ENCODE data around the gene GPAT3.
"Not testable (repeated sequence)": the region's sequence is repeated elsewhere in the genome, so short reads cannot be mapped to it uniquely, and the experiment has no call there.

The GPAT3 gene

DNA sequence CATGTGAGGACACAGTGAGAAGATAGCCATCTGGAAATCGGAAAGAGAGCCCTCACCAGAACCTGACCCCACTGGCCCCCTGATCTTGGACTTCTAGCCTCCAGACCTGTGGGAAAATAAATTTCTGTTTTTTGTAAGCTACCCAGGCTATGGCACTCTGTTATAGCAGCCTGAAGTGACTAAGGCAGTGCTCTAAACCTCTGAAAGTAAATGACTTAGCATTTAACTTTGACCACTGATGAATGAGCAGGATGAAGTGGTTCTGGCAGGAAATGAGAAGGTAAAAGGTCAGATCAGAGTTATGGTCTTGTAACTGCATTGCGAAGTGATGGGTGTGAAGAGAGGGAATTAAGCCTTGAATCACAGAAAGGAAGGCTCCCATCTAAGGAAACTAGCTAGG lies 17.0 kb downstream of the GPAT3 start:
- no peak for DNase-seq

DNA sequence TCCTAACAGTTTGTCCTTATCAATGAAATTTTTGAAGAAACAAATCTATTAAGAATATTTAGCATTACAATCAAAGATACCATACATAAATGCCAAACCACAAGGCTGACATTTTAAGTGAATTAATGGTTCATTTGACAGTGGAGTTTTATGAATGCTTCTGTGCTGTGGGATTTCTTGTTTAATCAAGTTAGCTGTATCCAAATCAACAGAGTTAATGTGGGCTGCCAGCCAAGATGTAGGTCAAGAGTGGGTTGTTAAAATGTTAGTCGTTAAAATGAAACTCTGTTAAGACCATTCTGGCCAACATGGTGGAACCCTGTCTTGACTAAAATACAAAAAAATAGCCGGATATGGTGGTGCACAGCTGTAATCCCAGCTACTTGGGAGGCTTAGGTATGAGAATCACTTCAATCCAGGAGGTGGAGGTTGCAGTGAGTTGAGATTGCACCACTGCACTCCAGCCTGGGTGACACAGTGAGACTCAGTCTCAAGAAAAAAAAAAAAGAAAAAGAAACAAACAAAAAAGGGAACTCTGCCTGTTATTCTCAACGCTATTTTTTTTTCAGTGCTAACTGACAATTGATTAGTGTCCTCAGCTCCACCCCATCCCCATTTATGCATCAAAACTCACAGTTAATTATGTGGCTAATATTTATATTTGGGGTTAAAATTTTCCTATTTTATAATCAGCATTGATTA lies 20.2 kb downstream of the GPAT3 start:
- DNase-seq, result no peak

DNA sequence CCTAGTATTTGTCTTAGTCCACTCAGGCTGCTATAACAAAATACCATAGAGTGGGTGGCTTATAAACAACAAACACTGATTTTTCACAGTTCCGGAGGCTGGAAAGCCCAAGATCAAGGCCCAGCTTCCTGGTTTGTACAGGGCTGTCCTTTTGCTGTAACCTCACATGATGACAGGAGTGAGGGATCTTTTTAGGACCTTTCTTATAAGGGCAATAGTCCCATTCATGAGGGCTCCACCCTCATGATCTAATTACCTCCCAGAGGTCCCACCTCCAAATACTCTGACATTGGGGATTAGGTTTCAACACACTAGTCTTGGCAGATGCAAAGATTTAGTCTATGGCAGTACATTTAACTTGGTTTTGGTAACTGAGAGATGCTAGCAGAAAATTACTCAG lies 20.9 kb downstream of the GPAT3 start:
- no peak for DNase-seq

DNA sequence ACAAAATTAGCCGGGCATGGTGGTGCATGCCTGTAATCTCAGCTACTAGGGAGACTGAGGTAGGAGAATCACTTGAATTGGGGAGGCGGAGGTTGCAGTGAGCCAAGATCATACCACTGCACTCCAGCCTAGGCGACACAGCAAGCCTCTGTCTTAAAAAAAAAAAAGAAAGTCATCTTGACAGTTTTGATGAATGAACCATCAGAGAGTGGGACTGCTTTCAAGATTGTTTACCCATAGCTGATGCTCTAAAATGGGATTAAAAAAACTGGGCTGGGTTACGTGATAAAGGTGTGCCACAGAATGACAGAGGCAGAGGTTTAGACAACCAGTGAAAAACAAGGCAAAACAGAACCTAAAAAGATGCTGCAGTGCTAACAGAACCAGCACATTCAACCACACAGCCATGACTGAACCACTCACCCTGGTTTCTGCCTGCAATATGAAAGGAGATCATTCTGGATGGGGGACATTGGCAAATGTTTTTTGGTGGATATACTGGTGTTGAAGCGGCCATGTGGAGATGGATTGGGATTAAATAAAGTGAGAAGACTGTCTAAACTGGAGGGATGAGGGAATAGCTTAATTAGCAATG lies 22.2 kb downstream of the GPAT3 start:
- no peak for DNase-seq

DNA sequence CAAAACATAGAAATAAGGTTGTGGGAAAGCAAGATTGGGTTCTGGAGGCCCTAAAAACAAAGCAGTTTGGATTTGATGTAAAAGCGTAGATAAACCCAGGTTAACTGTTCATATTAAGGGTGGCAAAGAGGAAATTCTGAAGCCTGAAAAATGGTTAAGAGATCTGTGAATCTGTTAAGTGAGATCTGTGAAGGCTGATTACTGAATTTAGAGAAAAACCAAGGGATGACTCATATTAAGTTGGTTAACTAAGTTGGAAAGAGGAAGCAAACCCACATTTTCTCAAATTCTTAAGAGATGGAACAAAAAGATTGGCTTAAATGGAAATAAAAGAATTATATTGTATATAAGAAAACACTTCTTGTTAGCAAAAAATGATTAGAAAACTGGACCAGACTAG lies 22.8 kb downstream of the GPAT3 start:
- no peak for DNase-seq

DNA sequence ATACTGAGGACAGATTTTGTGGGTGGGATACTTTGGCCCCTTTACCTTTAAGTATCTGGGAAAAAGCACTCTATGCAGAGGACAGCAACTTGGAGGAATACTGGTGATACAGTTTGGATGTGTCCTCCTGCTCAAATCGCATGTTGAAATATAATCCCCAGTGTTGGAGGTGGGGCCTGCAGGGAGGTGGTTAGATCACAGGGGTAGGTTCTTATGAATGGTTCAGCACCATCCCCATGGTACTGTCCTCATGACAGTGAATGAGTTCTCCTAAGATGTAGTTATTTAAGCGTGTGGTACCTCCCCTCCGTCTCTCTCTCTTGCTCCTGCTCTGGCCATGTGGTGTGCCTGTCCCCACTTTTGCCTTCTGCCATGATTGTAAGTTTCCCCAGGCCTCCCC lies 24.6 kb downstream of the GPAT3 start:
- no peak for DNase-seq

DNA sequence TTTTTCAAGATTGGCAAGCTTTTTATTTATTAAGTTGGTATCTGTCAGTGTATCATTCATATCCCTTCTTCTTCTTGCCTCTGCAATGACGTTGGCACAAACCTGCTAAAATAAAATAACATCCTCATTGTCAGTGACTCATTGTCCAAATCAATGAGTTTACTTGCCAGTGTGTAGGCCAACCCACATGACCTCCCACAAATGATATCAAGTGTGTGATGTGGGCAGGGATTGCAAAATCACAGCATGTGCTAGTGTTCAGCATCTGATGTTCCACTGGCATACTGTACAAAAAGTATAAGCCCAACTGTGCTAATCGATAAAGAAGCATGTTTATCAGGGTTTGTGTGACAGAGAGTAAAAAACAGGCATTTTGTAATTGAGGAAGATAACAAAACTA lies 25.5 kb downstream of the GPAT3 start:
- DNase-seq, result no peak

DNA sequence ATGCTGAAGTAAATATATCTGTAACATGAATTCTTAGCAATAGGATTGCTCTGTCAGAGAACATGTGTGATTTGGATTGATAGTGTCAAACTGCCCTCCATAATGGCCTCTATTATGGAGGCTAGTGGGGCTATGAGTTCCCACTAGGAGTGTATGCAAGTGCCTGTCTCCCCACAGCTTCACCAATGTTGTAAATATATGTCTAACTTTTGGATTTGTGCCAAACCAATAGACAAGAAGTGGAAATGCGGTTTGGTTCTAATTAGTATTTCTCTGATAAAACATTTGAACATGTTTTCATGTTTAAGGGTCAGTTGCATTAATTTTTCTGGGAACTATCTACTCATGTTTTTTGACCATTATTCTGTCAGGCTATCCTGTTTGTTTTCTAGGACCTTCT lies 28.1 kb downstream of the GPAT3 start:
- DNase-seq, result no peak

DNA sequence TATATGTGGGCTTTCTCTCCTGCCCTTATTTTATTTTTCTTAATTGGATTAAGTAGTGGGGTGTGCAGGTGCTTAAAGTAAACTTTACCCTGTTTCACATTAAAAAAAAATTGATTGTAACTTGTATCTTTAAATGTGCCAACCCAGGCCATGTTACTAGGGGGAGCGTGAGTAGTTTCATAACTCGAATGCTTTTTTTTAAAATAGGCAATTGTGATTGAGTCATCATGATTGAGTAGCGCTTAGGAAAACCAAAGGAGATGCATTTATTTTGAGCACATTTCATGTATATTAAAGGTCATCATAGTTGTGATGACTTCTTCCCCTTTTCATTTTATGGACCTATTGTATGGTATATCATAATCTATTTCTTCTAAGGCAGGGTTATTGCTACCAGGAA lies 32.2 kb downstream of the GPAT3 start:
- DNase-seq, result no peak

DNA sequence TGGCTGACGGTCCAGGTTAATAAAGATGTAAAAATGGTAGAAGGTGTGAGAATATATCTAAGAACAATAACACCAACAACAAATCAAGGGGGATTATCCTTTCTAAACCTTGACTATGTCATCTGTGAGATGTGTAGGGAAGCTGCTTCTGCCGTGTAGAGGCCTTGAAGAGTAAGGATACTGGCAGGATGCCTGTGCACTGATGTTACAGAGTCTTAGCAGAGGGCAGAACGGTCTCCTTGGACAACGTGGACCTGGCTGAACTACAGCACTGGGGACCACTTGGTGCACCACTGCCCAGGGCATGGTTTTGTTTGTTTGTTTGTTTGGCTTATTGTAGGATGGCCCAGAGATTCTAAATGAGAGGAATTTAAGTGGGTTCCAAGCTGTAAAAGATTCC lies 33.5 kb downstream of the GPAT3 start:
- DNase-seq, result no peak

DNA sequence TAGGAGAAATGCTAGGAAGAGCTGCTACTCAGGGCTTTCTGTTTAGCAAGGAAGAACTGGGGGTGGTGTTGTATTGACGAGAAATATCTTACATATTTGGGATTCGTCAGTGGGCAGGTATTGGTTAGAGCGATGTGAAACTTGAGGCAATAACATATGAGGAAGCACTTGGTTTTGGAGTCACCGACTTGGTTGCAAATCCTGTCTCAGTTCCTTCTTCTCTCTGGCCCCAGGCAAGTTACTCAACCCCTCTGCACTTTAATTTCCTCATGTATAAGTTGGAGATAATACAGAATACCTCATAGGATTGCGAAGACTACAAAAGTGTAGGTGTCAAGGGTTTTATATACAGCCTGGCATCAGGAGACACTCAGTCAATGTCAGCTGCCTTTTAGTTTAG lies 34.1 kb downstream of the GPAT3 start:
- no peak for DNase-seq

DNA sequence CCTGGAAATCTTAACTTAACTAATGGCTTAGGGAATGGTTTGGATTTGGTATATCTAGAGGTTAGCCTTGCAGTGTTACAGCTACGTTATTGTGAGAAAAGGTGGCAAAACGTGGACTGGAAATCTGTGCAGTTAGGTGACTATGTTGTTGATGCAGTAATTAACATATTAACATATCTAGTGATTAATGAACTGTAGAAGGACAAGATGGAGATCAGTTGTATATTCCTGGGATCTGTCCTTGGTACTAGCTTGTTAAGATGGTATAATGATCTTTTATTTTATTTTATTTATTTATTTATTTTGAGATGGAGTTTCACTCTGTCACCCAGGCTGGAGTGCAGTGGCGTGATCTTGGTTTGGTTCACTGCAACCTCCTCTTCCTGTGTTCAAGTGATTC lies 36.9 kb downstream of the GPAT3 start:
- DNase-seq, result no peak

DNA sequence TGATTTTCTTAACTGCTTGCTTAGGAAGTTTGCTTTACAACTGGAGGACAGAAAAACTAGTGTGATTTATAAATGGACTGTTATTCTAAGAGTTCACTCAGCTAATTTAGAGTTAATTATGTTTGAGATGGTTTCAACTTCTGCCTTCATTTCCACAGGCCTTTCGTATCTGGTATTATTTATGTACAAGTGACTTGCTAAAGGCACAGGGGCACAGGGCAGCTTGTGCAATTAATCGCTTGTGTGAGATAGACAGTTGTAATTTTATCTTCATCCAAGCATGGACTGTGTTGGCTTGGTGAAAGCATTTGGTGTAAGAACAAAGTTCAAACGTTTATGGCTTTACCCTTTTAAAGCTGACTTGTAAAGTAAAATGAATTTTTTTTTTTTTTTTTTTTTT lies 38.3 kb downstream of the GPAT3 start:
- DNase-seq, result no peak

DNA sequence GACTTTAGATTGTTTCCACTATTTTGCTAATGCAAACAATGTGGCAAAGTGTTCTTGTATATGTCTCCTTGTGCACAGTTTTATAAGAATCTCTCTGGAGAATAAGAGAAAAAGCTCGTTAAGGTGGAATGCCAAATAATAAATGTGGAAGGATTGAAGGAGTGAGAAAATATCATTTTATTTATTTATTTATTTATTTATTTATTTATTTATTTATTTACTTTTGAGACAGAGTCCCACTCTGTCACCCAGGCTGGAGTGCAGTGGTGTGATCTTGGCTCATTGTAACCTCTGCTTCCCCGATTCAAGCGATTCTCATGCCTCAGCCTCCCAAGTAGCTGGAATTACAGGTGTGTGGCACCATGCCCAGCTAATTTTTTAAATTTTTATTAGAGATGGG lies 40.3 kb downstream of the GPAT3 start:
- DNase-seq, result not testable (repeated sequence)

DNA sequence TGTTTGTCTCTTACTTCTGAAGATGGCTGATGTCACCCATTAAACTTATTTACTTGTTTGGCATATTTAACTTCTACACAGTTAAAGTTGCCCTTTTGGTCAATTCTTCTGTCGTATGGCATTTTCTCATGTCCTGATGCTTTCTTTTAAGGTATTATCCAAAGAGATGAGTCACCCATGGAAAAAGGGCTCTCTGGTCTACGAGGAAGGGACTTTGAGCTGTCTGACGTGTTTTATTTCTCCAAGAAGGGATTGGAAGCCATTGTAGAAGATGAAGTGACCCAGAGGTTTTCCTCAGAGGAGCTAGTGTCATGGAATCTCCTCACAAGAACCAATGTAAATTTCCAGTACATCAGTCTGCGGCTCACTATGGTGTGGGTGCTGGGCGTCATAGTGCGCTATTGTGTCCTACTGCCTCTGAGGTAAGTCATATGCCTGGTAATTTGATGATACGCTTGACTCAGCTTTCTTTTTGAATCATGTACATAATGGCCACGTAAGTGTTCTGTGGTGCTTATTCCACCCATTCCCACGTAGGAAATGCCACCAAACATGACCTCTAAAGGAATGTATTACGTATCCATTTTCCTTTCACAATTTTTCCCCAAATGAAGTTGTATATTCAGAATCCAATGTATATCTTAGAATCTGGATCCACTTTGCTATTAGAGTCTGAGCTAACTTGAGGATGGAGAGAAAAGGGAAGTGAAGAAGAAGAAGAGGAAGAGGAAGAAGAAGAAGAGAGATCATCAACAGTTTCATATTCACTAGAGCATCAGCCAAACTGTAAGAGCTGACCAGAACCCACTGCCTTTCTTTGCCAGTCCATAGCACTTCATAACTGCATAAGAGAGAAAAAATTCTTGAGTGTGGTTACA lies 45.7 kb downstream of the GPAT3 start:
- no peak for DNase-seq

DNA sequence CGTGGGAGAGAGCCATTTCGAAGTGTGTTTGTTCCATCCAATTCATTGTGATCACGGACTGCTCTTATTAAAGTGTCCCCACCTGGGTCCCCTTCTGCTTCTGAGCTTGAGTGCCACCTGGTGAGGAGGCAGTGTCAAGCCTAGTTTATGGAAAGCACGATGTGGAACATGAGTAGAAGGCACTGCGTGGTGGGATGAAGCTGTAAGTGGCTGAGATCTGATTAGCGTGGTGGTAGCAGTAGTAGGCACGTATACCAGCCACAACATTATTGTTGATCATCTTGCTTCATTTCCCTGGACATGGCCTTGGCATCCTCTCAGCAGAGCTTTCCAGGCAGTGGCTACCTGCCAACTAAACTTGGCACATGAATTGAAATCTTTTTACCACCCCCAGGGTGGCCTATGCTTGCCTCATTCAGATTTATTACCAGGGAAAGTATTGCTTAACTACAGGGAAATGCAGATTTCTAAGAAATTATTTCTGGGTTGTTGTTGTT lies 46.4 kb downstream of the GPAT3 start:
- no peak for DNase-seq

DNA sequence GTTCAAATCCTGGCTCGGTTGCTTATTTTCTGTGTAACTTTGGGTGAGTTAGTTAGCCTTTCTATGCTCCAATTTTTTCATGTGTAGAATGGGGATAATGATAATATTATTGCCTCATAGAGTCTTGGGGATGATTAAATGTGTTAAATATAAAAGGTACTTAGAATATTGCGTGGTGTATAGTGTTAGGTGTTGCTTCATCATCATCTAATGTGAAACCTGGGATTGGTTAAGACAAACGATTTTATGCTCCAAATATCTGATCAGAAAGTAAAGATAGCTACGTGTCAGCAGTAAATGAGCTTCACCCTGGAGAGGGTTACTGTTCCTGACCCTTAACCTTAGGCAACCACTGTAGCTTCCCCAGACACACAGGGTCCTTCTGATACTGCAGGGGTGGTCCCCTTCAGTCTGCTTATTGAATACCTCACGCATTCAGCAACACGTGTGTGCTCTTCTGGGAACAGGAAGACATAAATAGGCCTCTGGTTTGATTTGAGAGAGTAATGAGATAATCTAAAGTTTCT lies 50.1 kb downstream of the GPAT3 start:
- no peak for DNase-seq

DNA sequence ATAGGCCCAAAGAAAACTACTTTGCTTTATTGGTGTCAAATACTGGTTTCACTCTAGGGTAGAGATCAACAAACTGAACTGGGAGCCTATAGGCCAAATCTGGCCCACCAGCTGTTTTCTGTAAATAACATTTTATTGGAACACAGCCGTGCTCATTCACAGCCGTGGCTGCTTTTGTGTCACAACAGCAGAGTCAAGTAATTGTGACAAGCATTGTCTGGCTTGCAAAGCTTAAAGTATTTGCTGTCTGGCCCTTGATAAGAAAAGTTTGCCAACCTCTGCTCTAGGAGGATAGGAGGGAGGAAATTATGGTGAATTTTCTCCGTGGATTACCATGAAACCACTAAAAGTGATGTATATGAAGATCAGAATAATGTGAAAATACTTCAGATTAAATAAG lies 53.4 kb downstream of the GPAT3 start:
- DNase-seq, result no peak

DNA sequence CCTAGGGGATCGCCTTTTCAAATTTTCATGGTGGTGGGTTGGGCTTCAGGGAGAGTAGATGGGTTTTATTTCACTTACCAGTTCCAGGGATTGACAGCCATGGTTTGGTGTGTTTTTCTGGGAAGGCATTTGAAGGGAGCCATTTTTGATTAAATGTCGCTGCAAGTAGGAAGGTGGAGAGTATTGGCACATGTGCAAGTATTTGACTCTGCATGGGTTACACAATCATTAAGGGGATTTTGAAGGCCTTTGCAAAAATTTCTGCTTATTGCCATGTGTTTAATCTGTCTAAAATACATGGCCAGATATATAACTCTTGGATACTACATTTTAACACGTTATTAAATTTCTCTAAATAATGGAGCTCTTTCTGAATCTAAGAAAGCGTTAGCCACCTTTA lies 55.1 kb downstream of the GPAT3 start:
- DNase-seq, result no peak

DNA sequence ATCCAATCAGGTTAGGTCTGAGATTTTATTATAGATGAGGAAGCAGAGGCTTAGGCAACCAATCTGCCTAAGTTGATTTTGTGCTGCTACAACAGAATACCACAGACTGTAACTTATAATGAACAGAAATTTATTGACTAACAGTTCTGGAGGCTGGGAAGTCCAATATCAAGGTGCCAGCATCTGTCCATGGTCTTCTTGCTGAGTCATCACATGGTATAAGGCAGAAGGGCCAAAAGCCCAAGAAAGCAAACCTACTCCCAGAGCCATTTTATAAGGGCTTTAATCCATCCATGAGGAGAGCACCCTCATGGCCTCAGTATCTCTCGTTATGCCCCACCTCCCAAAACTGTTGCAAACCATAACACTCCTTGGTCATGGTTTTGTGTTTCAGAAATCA lies 55.8 kb downstream of the GPAT3 start:
- no peak for DNase-seq

DNA sequence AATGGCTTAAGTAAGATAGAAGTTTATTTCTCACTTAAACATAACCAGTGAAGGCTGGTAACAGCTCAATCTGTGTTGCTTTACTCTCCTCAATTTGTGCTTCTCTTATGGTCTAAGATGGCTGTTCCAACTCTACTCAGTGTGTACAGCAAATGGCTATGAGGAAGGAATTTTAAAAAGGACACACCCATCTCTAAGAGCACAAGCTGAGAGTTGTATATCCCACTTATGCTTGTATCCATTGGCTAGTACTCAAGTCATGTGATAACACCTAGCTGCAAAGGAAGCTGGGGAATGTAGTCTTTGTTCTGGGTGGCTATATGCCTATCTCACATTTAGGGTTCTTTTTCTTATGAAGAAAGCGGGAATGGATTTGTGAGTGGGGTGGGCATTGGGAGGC lies 63.3 kb downstream of the GPAT3 start:
- DNase-seq, result no peak

DNA sequence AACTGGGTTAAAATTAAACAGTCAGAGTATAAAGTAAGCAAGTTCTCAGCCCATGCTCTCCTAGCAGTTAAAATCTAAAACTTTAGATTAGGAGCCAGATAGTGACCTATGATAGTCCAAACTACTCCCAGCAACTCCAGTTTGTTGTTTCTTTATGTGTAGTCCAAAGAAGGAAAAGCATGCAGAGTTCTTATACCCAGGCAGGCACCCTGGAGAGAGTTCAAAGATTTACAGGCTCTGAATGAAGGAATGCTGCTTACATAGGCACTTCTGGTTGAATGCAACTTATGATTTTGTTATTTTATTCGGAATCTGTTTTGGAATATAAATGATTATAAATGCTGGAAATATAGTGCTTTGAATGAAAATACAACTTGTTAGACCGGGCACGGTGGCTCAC lies 67.2 kb downstream of the GPAT3 start:
- no peak for DNase-seq

DNA sequence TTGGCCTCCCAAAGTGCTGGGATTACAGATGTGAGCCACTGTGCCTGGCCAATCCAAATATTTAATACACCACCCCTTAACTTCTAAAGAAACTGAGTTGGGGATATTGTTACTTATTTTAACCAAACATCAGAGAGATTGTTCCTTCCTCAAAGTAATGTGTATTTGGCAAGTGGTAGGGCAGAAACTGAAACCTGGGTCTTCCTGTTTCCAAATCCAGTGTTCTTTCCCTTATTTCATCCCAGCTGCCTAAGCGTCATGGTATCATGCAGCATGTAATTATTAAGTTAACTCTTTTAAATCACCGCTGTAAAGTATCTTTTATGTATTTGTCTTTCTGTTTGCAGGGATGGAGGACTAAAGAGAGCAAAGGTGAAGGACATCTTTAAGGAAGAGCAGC lies 68.4 kb downstream of the GPAT3 start:
- DNase-seq, result no peak

DNA sequence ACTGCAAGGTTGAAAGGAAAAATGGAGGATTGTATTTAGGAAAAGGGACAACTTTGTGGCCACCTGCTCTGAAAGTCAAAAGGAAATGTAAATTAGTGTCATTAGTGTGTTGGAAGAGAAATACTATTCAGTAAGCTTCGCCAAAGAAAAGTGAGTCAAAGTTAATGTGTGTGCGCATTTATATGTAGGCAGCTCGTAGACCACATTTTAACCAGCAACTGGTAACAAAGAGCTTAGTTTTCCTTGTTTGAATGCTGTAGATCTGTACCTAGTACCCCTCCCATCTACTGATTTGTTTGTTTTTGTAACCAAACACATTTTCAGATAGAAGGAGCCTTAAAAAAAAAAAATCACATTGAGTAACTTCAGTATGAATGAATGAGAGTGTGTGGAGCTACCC lies 69.3 kb downstream of the GPAT3 start:
- no peak for DNase-seq

All from stimulated activated CD4-positive, alpha-beta T cell treated with anti-CD3 and anti-CD28 coated beads, Interleukin-2, amount 100 ng/mL, for 48 hours (primary cell).